ENCODE results near the gene DDAH1. TPM values are rescaled to one million over a fixed set of nuclear protein-coding genes. Genes with fewer than 3 reads are reported as not detected.

The DDAH1 gene
- total and polyA plus RNA-seq, 2 of the 8 experiments (the other 6 are each of a cell fraction or from before 2014, with no cell fraction given), result 22.8 to 54.5 TPM

- Histone ChIP-seq H3K9me3 (ENCODE audit: insufficient read depth in 2 of 2, low read depth in 1 of 2, low read length in 1 of 2) (no peaks in the 10 kb centered on the region), H3K4me2 (ENCODE audit: insufficient read depth in 1 of 2, low read depth in 2 of 2, low read length in 2 of 2) (no peak overlapping the region), H2AFZ (ENCODE audit: low read length) (no peak overlapping the region), H3K27ac (ENCODE audit: low read depth, low read length) (no peak overlapping the region), H2BK120ac (replicated peaks; ENCODE audit: low read depth, low read length) (no peak overlapping the region), H3K4me3 (ENCODE audit: extremely low read depth in 1 of 4, insufficient read depth in 2 of 4, low read depth in 3 of 4, low read length in 4 of 4) (no peak overlapping the region), H3K4me1 (replicated peaks in 1 of 4; ENCODE audit: control insufficient read depth in 3 of 4, insufficient read depth in 4 of 4, low read length in 3 of 4) (no peaks in the 10 kb centered on the region), H3K23ac (ENCODE audit: insufficient read length) (no peak overlapping the region), H2BK20ac (ENCODE audit: low read length) (no peak overlapping the region), H3K4ac (replicated peaks; ENCODE audit: insufficient read length, low read depth, low read length) (no peak overlapping the region), H3K56ac (replicated peaks; ENCODE audit: insufficient read length, low read depth, low read length) (no peak overlapping the region), H3K27me3 (replicated peaks in 1 of 4; ENCODE audit: control insufficient read depth in 3 of 4, extremely low read depth in 1 of 4, insufficient read depth in 3 of 4, low read length in 3 of 4) (no peaks in the 10 kb centered on the region), H3K23me2 (ENCODE audit: low read depth, low read length) (no peaks in the 10 kb centered on the region), H3K18ac (ENCODE audit: extremely low read depth, low read length) (no peak overlapping the region), H3K36me3 (ENCODE audit: control insufficient read depth in 2 of 4, insufficient read depth in 4 of 4, low read length in 3 of 4) (no peaks in the 10 kb centered on the region), H3K14ac (ENCODE audit: insufficient read length) (no peak overlapping the region), H4K20me1 (replicated peaks in 1 of 2; ENCODE audit: control insufficient read depth in 1 of 2, insufficient read depth in 2 of 2, low read length in 2 of 2) (no peaks in the 10 kb centered on the region), H3K9ac (replicated peaks in 1 of 4; ENCODE audit: extremely low read depth in 1 of 4, low read depth in 3 of 4, low read length in 3 of 4) (no peak overlapping the region), H4K8ac (ENCODE audit: extremely low read depth, insufficient read depth, low read length) (no peak overlapping the region), H2BK15ac (ENCODE audit: low read length) (no peak overlapping the region), H3K79me1 (ENCODE audit: low read depth, low read length) (no peaks in the 10 kb centered on the region), H2BK5ac (ENCODE audit: low read depth, low read length) (no peak overlapping the region), H3K79me2 (ENCODE audit: control insufficient read depth in 1 of 2, insufficient read depth in 2 of 2, low read length in 2 of 2) (no peaks in the 10 kb centered on the region), H4K5ac (ENCODE audit: insufficient read length, low read depth, low read length) (no peak overlapping the region), H2BK12ac (ENCODE audit: low read depth, low read length) (no peak overlapping the region), H4K91ac (replicated peaks; ENCODE audit: insufficient read length, low read length) (no peak overlapping the region), H2AK5ac (ENCODE audit: low read depth, low read length) (no peak overlapping the region)
- POLR2A ChIA-PET (ENCODE audit: partially characterized antibody), result no interaction called here
- WGBS, 2 experiments (ENCODE audit: extremely low coverage in 1 of 2, insufficient coverage in 1 of 2, insufficient read length in 1 of 2, insufficient replicate concordance in 2 of 2, low coverage in 1 of 2, low lambda C conversion rate in 2 of 2, missing lambda C conversion rate in 1 of 2), result 100% methylated on average over 2 of the region's 2 CpGs; no CpG with 5 or more reads in 1 of the 2 experiments
- DNase-seq (ENCODE audit: low read depth in 1 of 2, low spot score in 2 of 2) (no peak), FAIRE-seq (no peak)
- CTCF ChIA-PET (ENCODE audit: partially characterized antibody), result interaction anchor here (0.7 kb wide), 1 partner anchor 63 kb away, joined by 4 read pairs; no protein-coding TSS in a partner anchor
- no peak for TF ChIP-seq ZNF274 (IDR thresholded peaks at IDR 0.05; ENCODE audit: borderline replicate concordance, extremely low read depth, low read length)
- no peak for TF ChIP-seq NRF1 (IDR thresholded peaks at IDR 0.05; ENCODE audit: low read depth, low read length)
- no peak for TF ChIP-seq GABPA (IDR thresholded peaks at IDR 0.05; ENCODE audit: borderline replicate concordance, insufficient read depth, low read length)
- no peak for TF ChIP-seq HDAC6 (IDR thresholded peaks at IDR 0.05; ENCODE audit: low read depth, low read length)
- no peak for TF ChIP-seq CBX5 (IDR thresholded peaks at IDR 0.05; ENCODE audit: low read depth, low read length)
- TF ChIP-seq KDM1A (IDR thresholded peaks at IDR 0.05; ENCODE audit: borderline replicate concordance, low read length), result no peak
- no peak for TF ChIP-seq RAD21 (IDR thresholded peaks at IDR 0.05 in 1 of 2, conservative IDR thresholded peaks at IDR 0.05 in 1 of 2; ENCODE audit: low read depth in 2 of 2, low read length in 2 of 2)
- no peak for TF ChIP-seq JUND (IDR thresholded peaks at IDR 0.05; ENCODE audit: low read length)
- TF ChIP-seq RXRA (IDR thresholded peaks at IDR 0.05; ENCODE audit: insufficient read depth, low read depth, low read length), result no peak
- TF ChIP-seq USF2 (IDR thresholded peaks at IDR 0.05; ENCODE audit: low read length), result no peak
- TF ChIP-seq POLR2A (IDR thresholded peaks at IDR 0.05; ENCODE audit: control extremely low read depth in 1 of 2, low read depth in 2 of 2, low read length in 2 of 2), result no peak
- no peak for TF ChIP-seq RNF2 (IDR thresholded peaks at IDR 0.05; ENCODE audit: borderline replicate concordance, low read depth, low read length, missing control alignments, poor library complexity, severe bottlenecking)
- no peak for TF ChIP-seq POU5F1 (IDR thresholded peaks at IDR 0.05; ENCODE audit: low read depth, low read length)
Measured at GRCh38 chr1:85480566-85480965, 15.6 kb upstream of the DDAH1 start.
